WTC11 (cell line): ENCODE results near the gene STON2. TPM values are rescaled to one million over a fixed set of nuclear protein-coding genes. Genes with fewer than 3 reads are reported as not detected.

ENCODE experiments used
- total RNA-seq: library from RNA; stranded (reverse); gene quantifications from 3 replicates; pipeline ENCODE4 v1.2.3, GENCODE V29; 2021

Gene STON2
- total RNA-seq, 1 experiment from 2014 or later = 69.2 TPM

Other genes starting within 250 kb of the STON2 start
- gene GTF2A1, start 179.4 kb downstream of the STON2 start, total RNA-seq = 44.3 to 49.0 TPM (median 45.2 TPM) in 3 replicates
- gene SEL1L, start 133.5 kb upstream of the STON2 start, total RNA-seq = 24.6 to 29.1 TPM (median 28.7 TPM) in 3 replicates